ENCODE measurements around the gene ADARB1.

ADARB1 gene

GRCh38 chr21:45172420-45172819 is 98.0 kb downstream of the ADARB1 start:
- peaks cover 0 to 10% of the 10 kb centered on the region in 2 experiments for H3K4me1 ChIP-seq (ENCODE audit: control insufficient read depth in 1 of 2, insufficient read depth in 1 of 2, low read depth in 1 of 2, low read length in 1 of 2)
- no peaks in the 10 kb centered on the region for H3K27me3 ChIP-seq
- H3K36me3 ChIP-seq, result no peaks in the 10 kb centered on the region
- no peak overlapping the region for H3K27ac ChIP-seq
- no peak overlapping the region for H3K4me3 ChIP-seq (ENCODE audit: low read depth in 1 of 2, low read length in 1 of 2)
- no peak for TF ChIP-seq CTCF (IDR thresholded peaks at IDR 0.05)
- H3K9me3 ChIP-seq, result no peaks in the 10 kb centered on the region

- Histone ChIP-seq H3K4me1 (ENCODE audit: control insufficient read depth in 1 of 2, insufficient read depth in 1 of 2, low read depth in 1 of 2, low read length in 1 of 2) (no peaks in the 10 kb centered on the region), H3K27ac (no peak overlapping the region), H3K27me3 (no peaks in the 10 kb centered on the region), H3K4me3 (ENCODE audit: low read depth in 1 of 2, low read length in 1 of 2) (no peak overlapping the region), H3K36me3 (no peaks in the 10 kb centered on the region), H3K9me3 (no peaks in the 10 kb centered on the region)
- no peak for TF ChIP-seq CTCF (IDR thresholded peaks at IDR 0.05)
Measured at GRCh38 chr21:45175326-45176095, 101.1 kb downstream of the ADARB1 start.

- no peaks in the 10 kb centered on the region for H3K27me3 ChIP-seq
- no peaks in the 10 kb centered on the region for H3K36me3 ChIP-seq
- H3K4me3 ChIP-seq (ENCODE audit: low read depth in 1 of 2, low read length in 1 of 2), result no peak overlapping the region
- no peaks in the 10 kb centered on the region for H3K9me3 ChIP-seq
- H3K27ac ChIP-seq, result no peak overlapping the region
- no peak for TF ChIP-seq CTCF (IDR thresholded peaks at IDR 0.05)
- no peaks in the 10 kb centered on the region for H3K4me1 ChIP-seq (ENCODE audit: control insufficient read depth in 1 of 2, insufficient read depth in 1 of 2, low read depth in 1 of 2, low read length in 1 of 2)
Measured at GRCh38 chr21:45176141-45176540, 101.8 kb downstream of the ADARB1 start.

GRCh38 chr21:45177039-45177438 is 102.7 kb downstream of the ADARB1 start:
- peaks cover 4% of the 10 kb centered on the region for H3K36me3 ChIP-seq

GRCh38 chr21:45178070-45178608 is 103.8 kb downstream of the ADARB1 start:
- no peaks in the 10 kb centered on the region for H3K9me3 ChIP-seq
- H3K27me3 ChIP-seq, result no peaks in the 10 kb centered on the region
- no peak overlapping the region for H3K4me3 ChIP-seq (ENCODE audit: low read depth in 1 of 2, low read length in 1 of 2)
- H3K4me1 ChIP-seq (ENCODE audit: control insufficient read depth in 1 of 2, insufficient read depth in 1 of 2, low read depth in 1 of 2, low read length in 1 of 2), result no peaks in the 10 kb centered on the region
- no peak overlapping the region for H3K27ac ChIP-seq
- peaks cover 4% of the 10 kb centered on the region for H3K36me3 ChIP-seq
- no peak for TF ChIP-seq CTCF (IDR thresholded peaks at IDR 0.05)

More at GRCh38 chr21:45177039-45177438, 102.7 kb downstream of the ADARB1 start:
- no peaks in the 10 kb centered on the region for H3K27me3 ChIP-seq
- no peak for TF ChIP-seq CTCF (IDR thresholded peaks at IDR 0.05)
- no peak overlapping the region for H3K27ac ChIP-seq
- no peaks in the 10 kb centered on the region for H3K9me3 ChIP-seq
- no peak overlapping the region for H3K4me3 ChIP-seq (ENCODE audit: low read depth in 1 of 2, low read length in 1 of 2)
- H3K4me1 ChIP-seq (ENCODE audit: control insufficient read depth in 1 of 2, insufficient read depth in 1 of 2, low read depth in 1 of 2, low read length in 1 of 2), result no peaks in the 10 kb centered on the region
